Calu3 (cell line): ENCODE measurements around the gene AQP9. TPM values are rescaled to one million over a fixed set of nuclear protein-coding genes. Genes with fewer than 3 reads are reported as not detected.

ENCODE experiments used
- BruUV-seq: library from RNA; stranded (reverse); fragments of 400-500 nt; replicated peaks from 2 replicates; lab custom pipeline; 2021; lab: Mats Ljungman, UMichigan
- CTCF ChIA-PET: fragments of 300-600 bp; sonication (Branson Sonifier 250); formaldehyde crosslinking; loops from one replicate; lab custom pipeline; 2022; ENCODE audit warnings: antibody characterized with exemption; lab: Charles Lee
- DNase-seq: peaks from one replicate; pipeline ENCODE4 v3.0.0; 2022
- H3K27ac Mint-ChIP-seq: one replicate; pipeline ENCODE4 v1.8.0; 2022; ENCODE audit warnings: mixed read lengths; ENCODE audit not compliant: unreplicated experiment
- H3K27me3 Mint-ChIP-seq: one replicate; pipeline ENCODE4 v1.8.0; 2022; ENCODE audit warnings: mixed read lengths; ENCODE audit not compliant: unreplicated experiment
- H3K36me3 Mint-ChIP-seq: one replicate; pipeline ENCODE4 v1.8.0; 2022; ENCODE audit warnings: mild to moderate bottlenecking, moderate library complexity, mixed read lengths; ENCODE audit not compliant: insufficient read depth, unreplicated experiment
- H3K4me1 Mint-ChIP-seq: one replicate; pipeline ENCODE4 v1.8.0; 2022; ENCODE audit warnings: mild to moderate bottlenecking, low read depth, mixed read lengths; ENCODE audit not compliant: unreplicated experiment
- H3K4me3 Mint-ChIP-seq: one replicate; pipeline ENCODE4 v1.8.0; 2022; ENCODE audit warnings: mild to moderate bottlenecking, low read depth, moderate library complexity, mixed read lengths; ENCODE audit not compliant: unreplicated experiment
- H3K9me3 Mint-ChIP-seq: one replicate; pipeline ENCODE4 v1.8.0; 2022; ENCODE audit warnings: low read depth, mixed read lengths; ENCODE audit not compliant: unreplicated experiment
- CTCF ChIP-seq: fragments of 200-600 bp; IDR thresholded peaks from one replicate; pipeline ENCODE4 v1.8.0; 2022; ENCODE audit warnings: antibody characterized with exemption; ENCODE audit not compliant: unreplicated experiment
- intact Hi-C: fragments of 100-400 bp; cut with micrococcal nuclease; formaldehyde crosslinking; loops from one replicate; pipeline ENCODE4 v1.10.0; 2022; ENCODE audit not compliant: unreplicated experiment
- total RNA-seq: library from RNA; stranded (reverse); gene quantifications from 2 replicates; pipeline ENCODE4 v1.2.3, GENCODE V29; 2022

AQP9 gene
- total RNA-seq, 1 experiment from 2014 or later = not detected

GRCh38 chr15:58114388-58114787 lies 23.8 kb upstream of the AQP9 start:
- CTCF ChIA-PET = no interaction called here
- Mint-ChIP-seq H3K36me3 (no peaks in the 10 kb centered on the region), H3K27me3 (no peaks in the 10 kb centered on the region), H3K27ac (no peak overlapping the region), H3K9me3 (peaks cover 7% of the 10 kb centered on the region), H3K4me1 (no peaks in the 10 kb centered on the region), H3K4me3 (no peak overlapping the region)
- DNase-seq = no peak
- intact Hi-C loops = no loop called here
- no TSS peak for BruUV-seq
- no peak for TF ChIP-seq CTCF

- intact Hi-C loops = loop anchor here (1.0 kb wide), 1 partner anchor 66 kb away; no protein-coding TSS in a partner anchor
- no peaks in the 10 kb centered on the region for H3K36me3 Mint-ChIP-seq
- peaks cover 7% of the 10 kb centered on the region for H3K9me3 Mint-ChIP-seq
- DNase-seq = no peak
- H3K4me1 Mint-ChIP-seq = no peaks in the 10 kb centered on the region
- CTCF ChIA-PET = no interaction called here
- no peak overlapping the region for H3K4me3 Mint-ChIP-seq
- no peak for TF ChIP-seq CTCF
- BruUV-seq = no TSS peak
- no peak overlapping the region for H3K27ac Mint-ChIP-seq
- H3K27me3 Mint-ChIP-seq = peaks cover 2% of the 10 kb centered on the region
Observed at GRCh38 chr15:58114812-58115211, 23.4 kb upstream of the AQP9 start.

GRCh38 chr15:58115692-58116091 lies 22.5 kb upstream of the AQP9 start:
- Mint-ChIP-seq H3K4me1 (no peaks in the 10 kb centered on the region), H3K27me3 (peaks cover 11% of the 10 kb centered on the region), H3K9me3 (peaks cover 7% of the 10 kb centered on the region), H3K27ac (no peak overlapping the region), H3K4me3 (no peak overlapping the region), H3K36me3 (no peaks in the 10 kb centered on the region)
- TF ChIP-seq CTCF = peak; percentile 35
- BruUV-seq = no TSS peak
- CTCF ChIA-PET = no interaction called here
- DNase-seq = no peak
- intact Hi-C loops = loop anchor here (1.0 kb wide), 1 partner anchor 66 kb away; no protein-coding TSS in a partner anchor

- BruUV-seq = no TSS peak
- Mint-ChIP-seq H3K9me3 (peaks cover 3% of the 10 kb centered on the region), H3K27ac (no peak overlapping the region), H3K36me3 (no peaks in the 10 kb centered on the region), H3K4me3 (no peak overlapping the region), H3K4me1 (no peaks in the 10 kb centered on the region), H3K27me3 (peaks cover 20% of the 10 kb centered on the region)
- CTCF ChIA-PET = no interaction called here
- no peak for DNase-seq
- intact Hi-C loops = no loop called here
- no peak for TF ChIP-seq CTCF
Observed at GRCh38 chr15:58117619-58118018, 20.6 kb upstream of the AQP9 start.
